NCI-H748 (cell line): ENCODE results near the gene POLRMT.
A peak's percentile ranks its signal among the peaks of the same experiment; 100 is the strongest.

Experiments used
- DNase-seq: peaks from one replicate; lab custom pipeline; 2025; ENCODE audit not compliant: unreplicated experiment; lab: John Stamatoyannopoulos, UW

Gene POLRMT

GRCh38 chr19:663682-664117 is 30.4 kb upstream of the POLRMT start:
- DNase-seq = no peak

- DNase-seq = peak; percentile 87
Observed at GRCh38 chr19:662962-663681, 29.8 kb upstream of the POLRMT start, which contains the start of gene RNF126. RNF126 (minus strand) TSS chr19:663214; CDS start chr19:663121, 93 bp downstream.

GRCh38 chr19:662207-662961 is 29.0 kb upstream of the POLRMT start:
- DNase-seq = peak; percentile 54

GRCh38 chr19:661427-662196 is 28.3 kb upstream of the POLRMT start:
- no peak for DNase-seq

- no peak for DNase-seq
Observed at GRCh38 chr19:660793-661426, 27.6 kb upstream of the POLRMT start.

GRCh38 chr19:658916-659839 is 25.8 kb upstream of the POLRMT start:
- DNase-seq = no peak

GRCh38 chr19:658059-658839 is 24.9 kb upstream of the POLRMT start:
- DNase-seq = no peak

- no peak for DNase-seq
Observed at GRCh38 chr19:657611-658010, 24.3 kb upstream of the POLRMT start.

- no peak for DNase-seq
Observed at GRCh38 chr19:656751-657559, 23.6 kb upstream of the POLRMT start.

GRCh38 chr19:655691-656090 is 22.4 kb upstream of the POLRMT start:
- DNase-seq = no peak

GRCh38 chr19:653425-653824 is 20.1 kb upstream of the POLRMT start:
- no peak for DNase-seq

GRCh38 chr19:652467-653389 is 19.4 kb upstream of the POLRMT start:
- no peak for DNase-seq

GRCh38 chr19:651991-652390 is 18.7 kb upstream of the POLRMT start:
- no peak for DNase-seq

- no peak for DNase-seq
Observed at GRCh38 chr19:651114-651818, 17.9 kb upstream of the POLRMT start.

GRCh38 chr19:650121-650520 is 16.8 kb upstream of the POLRMT start:
- DNase-seq = no peak

GRCh38 chr19:648904-649801 is 15.8 kb upstream of the POLRMT start:
- DNase-seq = no peak
